Measurements from ENCODE around the gene ARL5B.

ARL5B gene

GRCh38 chr10:18703521-18703920, 44.3 kb downstream of the ARL5B start:
- DNase-seq (ENCODE audit: low read depth), result no peak

- no peak for DNase-seq (ENCODE audit: low read depth)
Measured at GRCh38 chr10:18710201-18710653, 51.0 kb downstream of the ARL5B start.

- peak; percentile 53 for DNase-seq (ENCODE audit: low read depth)
Measured at GRCh38 chr10:18713077-18713476, 53.8 kb downstream of the ARL5B start.

GRCh38 chr10:18718991-18719390, 59.8 kb downstream of the ARL5B start:
- no peak for DNase-seq (ENCODE audit: low read depth)

- no peak for DNase-seq (ENCODE audit: low read depth)
Measured at GRCh38 chr10:18719811-18720210, 60.6 kb downstream of the ARL5B start.

- DNase-seq (ENCODE audit: low read depth), result no peak
Measured at GRCh38 chr10:18721067-18721466, 61.8 kb downstream of the ARL5B start.

- DNase-seq (ENCODE audit: low read depth), result no peak
Measured at GRCh38 chr10:18723801-18724200, 64.6 kb downstream of the ARL5B start.

All from HS-5 (cell line).